HL-60/S4 treated with retinoic acid at 250 ng/mL for 4 days and 3 days (cell line): Measurements from ENCODE around the gene IL18BP.

Experiments used
- in situ Hi-C: fragments of 300-500 bp; cut with MboI; formaldehyde crosslinking; loops from 2 replicates; pipeline ENCODE4 v1.7.0; 2022; ENCODE audit warnings: low sequenced_read_pairs

IL18BP gene

DNA sequence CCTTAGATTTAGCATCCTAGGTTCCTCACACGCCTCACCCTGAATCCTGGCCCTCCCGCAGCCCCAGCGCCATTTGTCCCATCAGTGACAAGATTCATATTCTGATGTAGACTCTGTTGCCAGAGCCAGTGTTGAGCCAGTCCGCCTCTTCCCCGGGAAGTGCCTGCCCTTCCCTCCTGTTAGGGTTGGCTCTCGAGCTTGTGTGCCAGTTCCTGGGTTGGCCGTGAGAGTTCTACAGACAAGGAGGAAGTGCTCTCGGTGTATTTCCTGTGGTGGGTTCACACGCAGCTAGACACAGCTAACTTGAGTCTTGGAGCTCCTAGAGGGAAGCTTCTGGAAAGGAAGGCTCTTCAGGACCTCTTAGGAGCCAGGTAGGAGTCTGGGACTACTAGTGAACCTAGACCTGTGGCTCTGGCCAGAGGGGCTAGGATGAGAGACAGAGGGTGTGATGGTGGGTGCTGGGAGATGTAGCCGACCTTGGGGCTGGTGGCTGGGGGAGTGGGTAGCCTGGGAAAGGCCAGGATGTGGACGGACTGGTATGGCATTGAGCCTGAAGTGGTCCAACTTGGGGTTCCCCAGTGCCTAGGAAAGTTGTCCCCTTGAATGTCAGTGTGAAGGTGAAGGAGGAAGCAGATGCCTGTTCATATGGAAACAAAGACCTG lies at the start of gene IL18BP:
Gene IL18BP (plus strand): TSS at position 261 of the 662 bp plus-strand sequence. CDS start 1,076 bp downstream, outside the sequence.
- in situ Hi-C loops: no loop called here

DNA sequence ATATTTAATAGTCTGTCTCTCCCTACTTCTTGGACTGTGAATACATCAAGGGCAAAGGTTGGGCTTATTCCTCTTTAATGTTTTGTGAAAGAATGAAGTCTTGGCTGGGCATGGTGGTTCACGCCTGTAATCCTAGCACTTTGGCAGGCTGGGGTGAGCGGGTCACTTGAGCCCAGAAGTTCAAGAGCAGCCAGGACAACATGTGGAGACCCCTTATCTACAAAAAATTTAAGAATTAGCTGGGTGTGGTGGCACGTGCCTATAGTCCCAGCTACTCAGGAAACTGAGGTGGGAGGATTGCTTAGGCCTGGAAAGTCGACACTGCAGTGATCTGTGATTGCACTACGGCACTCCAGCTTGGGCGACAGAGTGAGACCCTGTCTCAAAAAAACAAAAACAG lies 49.7 kb upstream of the IL18BP start:
- in situ Hi-C loops: no loop called here

DNA sequence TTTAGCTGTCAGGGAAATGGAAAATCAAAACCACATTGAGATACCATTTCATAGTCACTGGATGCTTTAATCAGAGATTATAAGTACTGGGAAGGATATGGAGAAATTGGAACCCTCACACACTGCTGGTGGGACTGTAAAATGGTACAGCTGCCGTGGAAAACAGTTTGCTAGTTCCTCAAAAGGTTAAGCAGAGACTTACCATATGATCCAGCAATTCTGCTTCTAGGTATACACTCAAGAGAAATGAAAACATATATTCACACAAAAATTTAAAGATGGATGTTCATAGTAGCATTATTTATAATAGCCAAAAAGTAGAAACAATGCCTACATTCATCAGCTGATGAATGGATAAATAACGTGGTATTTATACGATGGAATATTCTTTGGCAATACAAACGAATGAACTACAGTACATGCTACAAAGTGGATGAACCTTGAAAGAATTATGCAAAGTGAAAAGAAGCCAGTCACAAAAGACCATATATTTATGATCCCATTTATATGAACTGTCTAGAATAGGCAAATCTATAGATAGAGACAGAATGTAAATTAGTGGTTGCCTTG lies 46.9 kb upstream of the IL18BP start:
- in situ Hi-C loops: no loop called here

DNA sequence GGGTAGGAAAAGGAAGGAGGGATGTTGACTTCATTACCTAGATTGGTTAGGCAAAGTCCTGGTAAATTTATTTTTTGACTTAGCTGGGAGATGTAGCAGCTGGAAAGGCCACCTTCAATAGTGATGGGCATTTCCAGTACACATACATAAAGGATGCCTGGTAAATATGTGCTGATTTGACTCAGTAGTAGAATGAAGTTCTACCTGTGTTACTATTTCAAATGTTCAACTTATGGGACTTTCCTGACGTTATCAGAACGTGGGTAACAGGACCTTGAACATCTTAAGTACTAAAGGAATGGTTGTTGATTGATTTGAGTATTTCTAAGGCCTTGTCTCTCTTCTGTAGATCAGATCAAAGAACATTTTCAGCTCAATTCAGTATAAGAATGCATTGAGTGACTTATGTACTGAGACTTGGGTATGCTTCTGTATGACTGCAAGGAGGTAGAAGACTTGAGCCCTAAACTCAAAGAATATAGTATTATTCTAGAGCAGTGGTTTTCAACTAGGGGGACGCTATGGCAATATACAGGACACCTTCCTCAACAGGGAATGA lies 42.7 kb upstream of the IL18BP start:
- in situ Hi-C loops: no loop called here

DNA sequence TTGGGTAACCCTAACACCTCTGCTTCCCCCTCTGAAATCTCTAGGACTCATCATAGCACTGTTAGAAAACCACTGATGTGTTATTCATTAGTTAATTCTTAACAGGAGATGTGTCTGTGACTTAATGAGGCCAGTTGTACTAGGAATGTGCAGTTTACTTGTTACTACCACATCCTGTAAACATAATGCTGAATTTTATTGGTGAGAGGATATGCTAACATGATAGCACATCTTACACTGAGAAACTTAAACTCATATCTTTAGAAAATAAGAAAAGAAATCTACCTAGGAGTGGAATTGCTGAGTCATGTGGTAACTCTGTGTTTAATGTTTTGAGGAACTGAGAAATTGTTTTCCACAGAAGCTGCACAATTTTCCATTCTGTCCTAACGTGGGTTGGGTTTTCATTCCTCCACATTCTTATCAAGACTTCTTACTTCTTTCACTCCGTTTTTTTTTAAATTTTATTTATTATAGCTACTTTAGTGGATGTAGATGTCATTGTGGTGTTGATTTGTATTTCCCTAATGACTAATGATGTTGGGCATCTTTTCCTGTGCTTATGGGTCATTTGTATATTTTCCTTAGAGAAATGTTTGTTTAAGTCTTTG lies 36.2 kb upstream of the IL18BP start:
- in situ Hi-C loops: no loop called here

DNA sequence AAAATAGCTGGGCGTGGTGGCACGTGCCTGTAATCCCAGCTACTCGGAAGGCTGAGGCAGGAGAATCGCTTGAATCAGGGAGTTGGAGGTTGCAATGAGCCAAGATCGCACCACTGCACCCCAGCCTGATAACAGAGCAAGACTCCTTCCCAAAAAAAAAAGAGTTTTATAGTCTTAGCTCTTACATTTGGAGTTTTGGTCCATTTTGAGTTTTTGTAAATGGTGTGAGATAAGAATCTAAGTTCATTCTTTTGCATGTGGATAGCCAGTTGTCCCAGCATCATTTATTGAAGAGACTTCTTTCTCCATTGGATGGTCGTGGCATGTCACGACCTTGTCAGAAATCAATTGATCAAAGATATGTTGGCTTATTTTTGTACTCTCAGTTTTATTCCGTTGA lies 35.2 kb upstream of the IL18BP start:
- in situ Hi-C loops: no loop called here

DNA sequence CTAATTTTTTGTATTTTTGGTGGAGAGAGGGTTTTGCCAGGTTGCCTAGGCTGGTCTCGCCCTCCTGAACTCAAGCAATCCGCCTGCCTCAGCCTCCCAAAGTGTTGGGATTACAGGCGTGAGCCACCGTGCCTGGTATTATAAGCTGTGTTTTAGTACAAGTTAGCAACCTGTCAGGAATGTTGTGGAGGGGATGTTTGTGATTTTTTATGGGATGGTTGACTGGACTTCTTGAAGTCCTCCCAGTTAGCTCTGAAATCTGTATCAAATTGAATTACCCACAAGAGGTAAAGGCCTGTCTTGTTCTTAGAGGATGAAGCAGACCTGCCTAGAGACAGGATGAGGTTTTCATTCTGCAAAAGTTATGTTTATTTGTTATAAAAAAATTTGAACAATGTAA lies 34.1 kb upstream of the IL18BP start:
- in situ Hi-C loops: no loop called here

DNA sequence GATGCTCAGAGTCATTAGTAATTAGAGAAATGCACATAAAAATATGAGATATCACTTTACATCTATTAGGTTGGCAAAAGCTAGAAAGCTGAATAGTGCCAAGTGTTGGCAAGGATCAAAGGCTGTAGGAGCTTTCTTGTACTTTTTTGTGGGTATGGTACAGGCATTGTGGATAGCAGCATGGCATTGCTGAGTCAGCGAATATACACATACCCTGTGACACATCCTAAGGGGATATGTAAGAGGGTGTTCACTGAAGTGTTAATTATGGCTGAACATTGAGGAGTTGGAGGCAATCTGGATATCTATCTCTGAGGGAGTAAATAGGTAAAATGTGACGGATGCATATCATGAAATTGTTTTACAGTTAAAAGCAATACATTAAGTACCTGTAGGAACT lies 27.0 kb upstream of the IL18BP start:
- in situ Hi-C loops: no loop called here

DNA sequence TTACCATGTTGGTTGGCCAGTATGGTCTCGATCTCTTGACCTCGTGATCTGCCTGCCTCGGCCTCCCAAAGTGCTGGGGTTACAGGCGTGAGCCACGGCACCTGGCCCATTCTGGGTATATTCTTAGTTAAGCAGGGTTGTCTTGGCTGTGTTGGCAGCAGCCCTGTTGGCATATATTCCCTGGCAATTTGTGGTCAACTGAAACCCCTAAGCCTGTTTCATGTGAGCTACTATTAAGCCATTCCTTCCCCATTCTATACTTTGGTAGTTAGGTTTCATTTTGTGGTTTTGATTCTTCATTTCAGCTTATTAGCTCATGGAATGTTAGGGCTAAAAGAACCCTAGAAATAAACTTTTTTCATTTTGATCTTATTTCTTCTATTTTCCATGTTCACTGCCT lies 22.2 kb upstream of the IL18BP start:
- in situ Hi-C loops: no loop called here

DNA sequence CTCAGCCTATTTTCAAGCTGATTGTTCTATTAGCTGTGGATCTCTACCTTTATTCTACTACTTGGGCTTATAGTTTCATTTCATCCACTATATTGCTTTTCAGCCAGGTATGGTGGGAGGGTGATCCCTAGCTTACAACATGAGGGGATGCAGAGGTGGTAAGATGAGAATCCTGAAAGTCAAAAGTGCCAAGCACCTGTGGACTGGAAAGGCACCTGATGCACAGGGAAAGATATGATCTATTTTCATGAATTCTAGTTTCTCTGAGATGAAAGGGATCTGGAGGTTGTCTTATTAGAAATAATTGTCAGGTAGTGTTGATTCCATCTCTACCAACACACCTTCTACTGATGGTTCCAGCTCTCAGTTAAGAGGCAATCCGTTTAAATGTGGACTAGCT lies 21.6 kb upstream of the IL18BP start:
- in situ Hi-C loops: no loop called here

DNA sequence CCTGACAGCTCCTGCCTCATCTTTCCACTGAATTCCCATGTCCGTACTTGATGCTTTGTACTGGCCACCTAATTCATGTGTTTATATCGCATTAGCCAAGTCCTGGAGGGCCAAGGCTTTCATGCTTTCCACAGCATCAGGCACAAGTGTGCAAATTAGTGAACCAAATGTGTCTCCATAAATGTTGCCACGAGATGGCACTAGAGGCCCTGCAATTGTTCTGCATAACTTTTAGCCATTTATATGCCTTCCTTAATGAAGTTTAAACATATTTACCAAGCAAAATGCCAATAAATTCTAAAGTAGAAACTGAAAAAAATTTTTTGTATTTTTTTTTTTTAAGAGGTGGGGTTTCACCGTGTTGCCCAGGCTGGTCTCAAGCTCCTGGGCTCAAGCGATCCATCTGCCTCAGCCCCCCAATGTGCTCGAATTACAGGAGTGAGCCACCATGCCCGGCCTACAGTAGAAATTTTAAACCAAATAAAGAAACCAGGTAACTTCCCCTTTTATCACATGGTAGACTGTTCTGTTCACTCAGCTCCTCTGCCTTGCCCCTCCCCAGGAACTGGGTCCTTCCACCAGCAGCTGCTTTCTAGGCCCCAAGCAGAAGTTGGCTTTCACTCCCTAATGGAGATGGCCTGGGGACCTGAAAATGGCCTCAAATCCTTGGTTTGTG lies 20.8 kb upstream of the IL18BP start:
- in situ Hi-C loops: no loop called here

DNA sequence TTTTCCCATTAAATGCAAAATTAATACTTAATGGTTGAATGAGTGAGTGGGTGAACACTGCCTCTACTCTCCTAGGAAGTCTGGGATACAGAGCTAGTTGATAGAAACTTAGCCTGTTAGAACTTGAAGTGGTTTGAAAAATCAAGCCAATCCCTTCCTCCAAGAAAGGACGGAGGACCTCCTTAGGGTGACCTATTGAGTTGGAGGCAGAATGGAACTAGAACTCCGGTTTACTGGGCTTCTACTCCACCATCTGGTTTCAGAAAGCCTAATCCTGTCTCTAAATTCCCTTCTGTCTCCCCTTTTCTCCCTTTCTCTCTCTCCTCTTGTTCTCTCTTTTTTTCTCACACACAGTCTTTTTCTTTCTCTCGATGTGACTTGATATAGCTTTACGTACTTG lies 19.6 kb upstream of the IL18BP start:
- in situ Hi-C loops: no loop called here

DNA sequence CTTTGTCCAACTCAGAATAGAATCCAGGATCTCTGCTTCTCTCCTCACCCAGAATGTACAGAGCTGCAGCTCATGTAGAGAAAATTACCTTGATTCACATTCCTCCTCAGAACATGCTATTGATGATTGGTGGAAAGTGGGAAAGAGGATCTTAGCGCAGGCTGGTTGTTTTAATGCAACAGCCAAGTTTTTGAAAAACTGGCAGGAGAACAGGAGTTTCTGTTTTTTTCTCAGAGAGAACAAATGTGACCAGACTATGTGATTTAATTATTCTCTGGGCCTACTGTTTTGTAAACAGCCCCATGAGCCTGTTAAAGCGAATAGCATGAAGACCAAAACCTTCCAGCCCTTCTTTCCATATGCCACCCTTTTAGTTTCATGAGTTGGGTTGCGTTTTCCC lies 19.1 kb upstream of the IL18BP start:
- in situ Hi-C loops: no loop called here

DNA sequence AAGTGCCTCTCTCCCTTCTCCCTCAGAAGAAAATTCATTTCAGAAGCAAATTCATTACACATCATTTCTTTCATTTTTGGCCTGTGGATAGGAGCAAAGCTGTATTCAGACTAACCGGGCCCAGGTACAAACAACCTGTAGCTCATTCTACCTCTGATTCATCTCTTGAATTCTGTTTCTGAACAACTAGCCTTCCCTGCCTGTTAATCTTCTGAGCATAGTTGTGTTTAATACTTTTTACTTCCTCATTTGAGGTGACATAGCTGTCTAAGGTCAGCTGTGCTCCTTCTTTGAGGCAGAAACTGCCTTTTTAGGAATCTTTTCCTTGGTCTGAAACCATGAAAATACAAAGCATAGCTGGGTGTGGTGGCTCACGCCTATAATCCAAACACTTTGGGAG lies 12.6 kb upstream of the IL18BP start:
- in situ Hi-C loops: no loop called here

DNA sequence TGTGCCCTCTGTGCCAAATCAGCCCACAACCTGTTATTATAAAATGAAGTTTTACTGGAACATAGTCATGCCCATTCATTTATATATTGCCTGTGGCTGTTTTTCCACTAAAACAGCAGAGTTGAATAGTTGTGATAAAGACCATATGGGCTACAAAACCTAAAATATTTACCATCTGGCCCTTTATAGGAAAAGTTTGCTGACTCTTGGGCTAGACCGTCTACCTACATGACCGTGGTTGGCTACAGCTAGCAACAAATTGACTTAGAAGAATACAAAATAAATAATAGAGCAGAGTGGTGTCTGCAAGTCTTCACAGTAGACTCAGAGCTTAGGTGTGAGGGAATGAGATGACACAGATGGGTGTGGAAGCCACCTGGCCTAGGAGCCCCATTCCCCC lies 11.2 kb upstream of the IL18BP start:
- in situ Hi-C loops: no loop called here

DNA sequence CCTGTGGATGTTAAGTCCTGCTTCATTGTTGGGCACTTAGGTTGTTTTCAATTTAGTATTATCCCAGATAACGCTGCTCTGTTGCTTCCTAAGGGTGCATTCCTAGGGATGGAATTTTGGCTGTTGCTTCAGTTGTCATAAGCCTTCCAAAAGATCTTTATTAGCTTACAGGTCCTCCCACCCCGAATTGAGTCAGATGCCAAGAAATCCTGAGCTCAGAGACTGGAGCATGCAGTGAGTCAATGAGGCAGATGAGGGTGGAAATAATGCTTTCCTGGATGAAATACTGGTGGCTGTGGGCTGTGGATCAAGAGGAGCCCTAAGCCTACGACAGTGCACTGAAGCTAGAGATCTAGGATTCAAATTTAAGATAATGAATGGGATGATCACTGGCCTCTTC lies 10.7 kb upstream of the IL18BP start:
- in situ Hi-C loops: no loop called here

DNA sequence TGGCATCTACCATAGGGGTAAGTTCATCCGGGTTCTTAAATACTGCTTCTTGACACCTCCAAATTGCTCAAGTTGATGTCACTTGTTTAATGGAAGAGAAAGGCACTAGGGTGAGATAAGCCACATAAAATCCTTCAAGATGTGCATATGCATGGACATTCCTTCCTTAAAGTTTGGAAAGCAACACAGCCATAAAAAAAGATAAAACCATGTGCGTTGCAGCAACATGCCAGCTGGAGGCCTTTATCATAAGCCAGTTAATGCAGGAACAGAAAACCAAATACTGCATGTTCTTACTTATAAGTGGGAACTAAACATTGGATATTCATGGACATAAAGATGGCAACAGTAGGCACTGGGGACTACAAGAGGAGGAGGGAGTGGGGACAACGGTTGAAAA lies 8.0 kb upstream of the IL18BP start:
- in situ Hi-C loops: no loop called here

DNA sequence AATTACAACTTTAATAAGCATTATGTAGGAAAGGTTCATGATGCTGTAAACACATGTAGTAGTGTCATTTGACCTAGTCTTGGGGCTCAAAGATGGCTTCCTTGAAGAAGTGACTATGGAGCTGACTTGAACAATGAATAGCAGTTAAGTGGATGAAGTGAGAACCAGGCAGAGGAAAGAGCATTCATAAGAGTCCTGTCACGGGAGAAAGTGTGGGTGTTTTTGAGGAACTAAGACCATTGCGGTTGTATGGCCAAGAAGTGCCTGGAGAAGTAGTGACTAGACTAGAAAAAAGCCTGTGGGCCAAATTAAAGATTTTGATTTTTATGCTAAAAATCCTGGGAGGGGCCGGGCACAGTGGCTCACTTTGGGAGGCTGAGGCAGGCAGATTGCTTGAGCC lies 7.2 kb upstream of the IL18BP start:
- in situ Hi-C loops: no loop called here

DNA sequence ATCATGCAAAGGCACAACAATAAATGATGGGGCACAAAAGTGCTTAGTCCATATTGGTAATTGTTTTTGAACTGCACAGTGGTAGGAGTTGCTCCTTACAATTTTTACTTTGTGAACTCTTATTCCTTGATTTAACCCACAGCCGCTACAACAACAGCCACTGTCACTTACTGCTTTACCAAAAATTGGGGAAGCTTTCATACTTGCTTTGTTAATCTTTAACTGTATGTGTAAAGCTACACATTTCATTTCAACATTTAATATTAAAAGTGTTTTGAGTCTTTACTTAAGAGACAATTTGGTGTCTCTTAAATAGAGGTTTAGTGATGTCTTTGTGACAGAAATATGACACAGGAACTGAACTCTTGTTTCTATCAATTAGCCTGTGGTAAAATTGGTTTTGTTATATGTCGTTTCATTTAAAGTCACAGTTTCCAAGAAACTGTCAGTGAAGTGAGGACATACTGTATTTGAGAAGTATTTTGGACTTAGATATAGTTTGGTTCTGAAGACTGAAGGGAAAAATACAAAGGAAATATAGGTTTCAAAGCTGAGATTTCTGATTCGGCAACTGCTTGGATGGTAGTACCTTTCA lies 6.5 kb upstream of the IL18BP start:
- in situ Hi-C loops: no loop called here

DNA sequence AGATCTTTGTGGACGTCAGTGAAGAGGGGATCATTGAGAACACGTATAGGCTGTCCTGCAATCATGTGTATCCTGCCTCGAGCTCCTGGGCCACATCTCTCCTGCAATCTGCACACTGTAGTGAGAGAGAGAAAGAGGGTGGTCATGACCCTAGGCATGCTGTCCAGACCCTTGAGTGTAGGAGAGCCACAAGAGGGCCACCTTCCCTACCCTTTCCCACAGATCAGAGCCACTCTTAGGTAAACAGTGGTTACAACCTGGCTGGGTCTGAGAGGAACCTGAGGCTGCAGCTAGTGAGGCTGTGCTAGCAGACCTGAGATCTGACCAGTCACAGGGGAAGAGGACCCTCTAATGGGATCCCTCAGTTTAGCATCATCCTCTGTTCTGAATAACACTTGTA lies 3.9 kb upstream of the IL18BP start:
- in situ Hi-C loops: no loop called here

DNA sequence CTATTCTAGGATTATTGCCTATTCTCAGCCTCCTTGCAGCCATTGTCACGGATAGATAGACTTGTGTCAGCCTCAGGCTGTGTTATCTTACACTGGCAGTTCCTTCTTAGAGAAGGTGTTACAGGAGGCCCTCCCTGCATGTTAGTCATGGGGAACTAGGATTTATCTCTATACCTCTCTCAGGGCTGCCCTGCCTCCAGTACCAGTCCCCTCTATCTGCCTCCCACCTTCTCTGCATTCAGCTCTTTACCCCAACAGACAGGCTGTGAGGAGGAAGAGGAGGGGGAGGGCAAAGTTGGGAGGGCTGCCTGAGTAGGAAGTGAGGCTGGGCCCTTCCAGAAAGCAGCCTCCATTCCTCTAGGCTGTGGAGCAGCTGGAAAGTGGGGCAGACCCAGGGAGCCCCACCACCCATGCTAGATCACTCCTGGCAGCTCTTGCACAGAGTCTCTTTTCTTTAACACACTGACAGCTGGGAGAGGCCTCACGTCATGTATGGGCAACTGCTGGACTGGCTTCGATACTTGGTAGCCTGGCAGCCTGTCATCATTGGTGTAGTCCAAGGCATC lies 2.9 kb upstream of the IL18BP start:
- in situ Hi-C loops: no loop called here
